Measurements from ENCODE around the gene NR6A1. TPM values are rescaled to one million over a fixed set of nuclear protein-coding genes. Genes with fewer than 3 reads are reported as not detected.
"Not testable (repeated sequence)": the region's sequence is repeated elsewhere in the genome, so short reads cannot be mapped to it uniquely, and the experiment has no call there.

NR6A1 gene
- total and polyA plus RNA-seq, 2 experiments from 2014 or later, result 0.16 TPM; not detected in 1

DNA sequence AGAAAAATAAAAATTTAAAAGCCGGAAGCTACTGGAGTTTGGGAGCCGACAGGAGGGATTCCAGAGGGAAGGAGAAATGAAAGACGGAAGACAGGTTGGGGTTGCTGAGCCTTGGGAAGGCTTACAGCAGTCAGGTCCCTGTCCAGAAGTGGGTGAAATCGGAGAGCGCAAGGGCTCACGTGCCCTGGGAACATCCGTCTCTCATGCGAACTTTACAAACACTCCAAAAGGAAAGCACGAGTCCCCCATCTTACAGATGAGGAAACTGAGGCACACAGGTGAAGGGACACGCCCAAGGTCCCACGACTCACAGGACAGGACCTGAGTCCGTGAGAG lies 5.5 kb upstream of the NR6A1 start:
- Histone ChIP-seq H3K4me2 (ENCODE audit: unreplicated experiment) (peak overlapping the region; percentile 80), H3K36me3 (ENCODE audit: low read depth) (no peaks in the 10 kb centered on the region), H3K9ac (peak overlapping the region; percentile 39; the same call in 1 of the 2 replicates), H2AFZ (peak overlapping the region; percentile 53), H4K20me1 (ENCODE audit: insufficient read depth) (no peaks in the 10 kb centered on the region), H3K9me2 (ENCODE audit: insufficient read depth) (no peaks in the 10 kb centered on the region), H3F3A (ENCODE audit: insufficient read depth) (peaks cover 7% of the 10 kb centered on the region), H3K79me2 (ENCODE audit: insufficient read depth) (no peaks in the 10 kb centered on the region), H3K27ac (no peak overlapping the region), H3K9me3 (ENCODE audit: low read depth) (no peaks in the 10 kb centered on the region), H3K4me3 (peak overlapping the region; percentile 64), H3K27me3 (replicated peaks; ENCODE audit: insufficient read depth) (no peaks in the 10 kb centered on the region), H3K4me1 (ENCODE audit: insufficient read depth) (peaks cover 25% of the 10 kb centered on the region)
- TF ChIP-seq EZH2 (IDR thresholded peaks at IDR 0.05; ENCODE audit: insufficient read depth, poor library complexity, severe bottlenecking) (no peak), EZH2phosphoT487 (IDR thresholded peaks at IDR 0.05; ENCODE audit: insufficient read depth, low read depth) (no peak)
- in situ Hi-C loops (cut with MboI), result no loop called here
- WGBS, 2 experiments (ENCODE audit: low coverage in 1 of 2, low lambda C conversion rate in 2 of 2, missing lambda C conversion rate in 2 of 2), result 6 to 14% methylated on average over 12 of the region's 12 CpGs
- no peak for DNase-seq

DNA sequence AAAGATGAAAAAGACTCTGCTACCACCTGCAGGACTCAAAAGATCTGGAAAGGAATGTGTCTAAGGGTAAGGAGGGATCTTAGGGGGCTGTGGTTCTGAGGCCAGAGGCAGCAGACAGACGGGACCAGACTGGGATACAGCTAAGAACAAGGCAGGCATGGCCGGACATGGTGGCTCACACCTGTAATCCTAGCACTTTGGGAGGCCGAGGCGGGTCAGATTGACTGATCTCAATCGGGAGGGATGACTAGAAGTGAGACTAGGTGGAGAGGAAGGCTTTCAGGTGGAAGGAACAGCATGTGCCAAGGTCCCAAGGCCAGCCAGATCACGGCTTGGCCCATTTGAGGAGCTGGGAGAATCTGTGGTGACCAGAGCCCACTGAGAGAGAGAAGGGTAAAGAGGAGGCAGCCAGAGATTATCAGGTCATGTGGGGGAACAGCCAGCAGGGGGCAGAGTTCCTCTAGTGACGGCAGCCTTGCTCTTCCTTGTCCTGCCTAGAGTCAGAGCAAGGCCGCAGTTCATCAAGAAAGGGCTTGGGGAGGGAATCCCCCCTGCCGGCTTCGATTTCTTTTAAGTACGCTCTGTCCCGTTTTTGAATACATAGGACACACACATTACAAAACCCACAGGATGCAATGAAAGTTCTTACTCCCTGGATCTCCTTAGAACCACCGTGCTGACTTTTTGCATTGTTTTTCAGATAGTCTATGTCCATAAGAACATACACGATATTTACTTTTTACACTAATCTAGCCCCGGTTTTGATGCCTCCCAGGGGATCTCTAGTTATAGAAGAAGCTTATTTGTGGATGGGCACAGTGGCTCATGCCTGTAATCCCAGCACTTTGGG lies 3.2 kb upstream of the NR6A1 start:
- Histone ChIP-seq H3K4me3 (no peak overlapping the region), H3K9me2 (ENCODE audit: insufficient read depth) (no peaks in the 10 kb centered on the region), H3K27me3 (replicated peaks; ENCODE audit: insufficient read depth) (peaks cover 11% of the 10 kb centered on the region), H3K4me1 (ENCODE audit: insufficient read depth) (peaks cover 14% of the 10 kb centered on the region; the same call in 1 of the 2 replicates), H3K9me3 (ENCODE audit: low read depth) (no peaks in the 10 kb centered on the region), H2AFZ (no peak overlapping the region), H3F3A (ENCODE audit: insufficient read depth) (peaks cover 7% of the 10 kb centered on the region), H3K9ac (no peak overlapping the region), H3K79me2 (ENCODE audit: insufficient read depth) (no peaks in the 10 kb centered on the region), H3K36me3 (ENCODE audit: low read depth) (no peaks in the 10 kb centered on the region), H4K20me1 (ENCODE audit: insufficient read depth) (no peaks in the 10 kb centered on the region), H3K4me2 (ENCODE audit: unreplicated experiment) (no peak overlapping the region), H3K27ac (no peak overlapping the region)
- 35 to 45% methylated on average over 14 to 15 of the region's 15 CpGs for WGBS, 2 experiments (ENCODE audit: low coverage in 1 of 2, low lambda C conversion rate in 2 of 2, missing lambda C conversion rate in 2 of 2)
- no peak for TF ChIP-seq EZH2 (IDR thresholded peaks at IDR 0.05; ENCODE audit: insufficient read depth, poor library complexity, severe bottlenecking)
- TF ChIP-seq EZH2phosphoT487 (IDR thresholded peaks at IDR 0.05; ENCODE audit: insufficient read depth, low read depth), result no peak
- peak; percentile 72 for DNase-seq
- in situ Hi-C loops (cut with MboI), result loop anchor here (5.0 kb wide), 1 partner anchor 78 kb away; the partner anchor contains the start of gene WDR38

DNA sequence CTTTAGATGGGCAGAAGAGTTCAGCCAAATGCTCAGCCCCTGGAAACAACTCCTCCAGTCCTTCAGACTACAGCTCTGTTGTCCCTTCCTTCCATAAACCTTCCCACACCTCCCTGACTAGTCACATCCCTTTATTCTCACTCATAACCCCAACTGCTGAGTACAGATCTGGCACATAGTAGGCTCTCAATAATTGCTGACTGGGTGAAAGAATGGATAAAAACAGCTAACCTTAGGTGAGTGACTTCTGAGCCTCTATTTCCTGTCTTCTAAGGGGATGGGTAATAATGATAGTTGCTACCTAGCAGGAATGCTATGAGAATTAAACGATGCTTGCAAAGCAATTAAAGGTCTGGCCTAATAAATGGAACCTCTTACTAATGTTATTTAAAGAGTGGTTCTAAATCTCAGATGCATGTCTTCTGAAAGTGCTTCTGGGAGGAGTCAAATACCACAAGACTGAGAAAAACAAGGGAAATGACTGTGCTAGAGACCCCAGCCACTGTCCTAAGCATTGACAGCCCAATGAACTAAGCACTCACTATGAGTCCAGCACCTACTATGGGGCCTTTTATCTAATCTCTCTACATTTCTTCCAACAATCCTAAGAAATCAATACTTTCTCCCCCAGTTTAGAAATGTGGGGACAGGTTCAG lies 2.5 kb upstream of the NR6A1 start:
- Histone ChIP-seq H3K9me3 (ENCODE audit: low read depth) (no peaks in the 10 kb centered on the region), H3K9ac (no peak overlapping the region), H4K20me1 (ENCODE audit: insufficient read depth) (no peaks in the 10 kb centered on the region), H3K79me2 (ENCODE audit: insufficient read depth) (no peaks in the 10 kb centered on the region), H3K27ac (no peak overlapping the region), H3K4me3 (no peak overlapping the region), H3K4me1 (ENCODE audit: insufficient read depth) (peaks cover 6% of the 10 kb centered on the region; the same call in 1 of the 2 replicates), H3F3A (ENCODE audit: insufficient read depth) (0 out of 2 replicates have a peak, but pooled peaks cover under 1% of the 10 kb centered on the region), H3K9me2 (ENCODE audit: insufficient read depth) (no peaks in the 10 kb centered on the region), H2AFZ (no peak overlapping the region), H3K36me3 (ENCODE audit: low read depth) (no peaks in the 10 kb centered on the region), H3K27me3 (replicated peaks; ENCODE audit: insufficient read depth) (peaks cover 19% of the 10 kb centered on the region), H3K4me2 (ENCODE audit: unreplicated experiment) (no peak overlapping the region)
- DNase-seq, result no peak
- in situ Hi-C loops (cut with MboI), result loop anchor here (5.0 kb wide), 1 partner anchor 79 kb away; the partner anchor contains the start of gene WDR38
- TF ChIP-seq EZH2phosphoT487 (IDR thresholded peaks at IDR 0.05; ENCODE audit: insufficient read depth, low read depth) (no peak), EZH2 (IDR thresholded peaks at IDR 0.05; ENCODE audit: insufficient read depth, poor library complexity, severe bottlenecking) (no peak)
- 96 to 97% methylated on average over 1 of the region's 1 CpG for WGBS, 2 experiments (ENCODE audit: low coverage in 1 of 2, low lambda C conversion rate in 2 of 2, missing lambda C conversion rate in 2 of 2)

DNA sequence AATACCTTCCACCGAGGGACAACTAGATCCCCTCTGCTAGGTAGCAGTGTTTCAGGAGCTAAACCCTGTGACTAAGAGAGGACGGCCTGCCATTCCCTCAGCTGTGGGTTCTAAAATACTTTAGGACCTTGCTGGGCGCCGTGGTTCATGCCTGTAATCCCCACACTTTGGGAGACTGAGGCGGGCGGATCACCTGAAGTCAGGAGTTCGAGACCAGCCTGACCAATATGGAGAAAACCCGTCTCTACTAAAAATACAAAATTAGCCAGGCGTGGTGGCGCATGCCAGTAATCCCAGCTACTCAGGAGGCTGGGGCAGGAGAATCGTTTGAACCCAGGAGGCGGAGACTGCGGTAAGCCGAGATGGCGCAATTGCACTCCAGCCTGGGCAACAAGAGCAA lies 1.8 kb upstream of the NR6A1 start:
- not testable (repeated sequence) for H4K20me1 ChIP-seq (ENCODE audit: insufficient read depth); H3K36me3 ChIP-seq (ENCODE audit: low read depth); H3K9me2 ChIP-seq (ENCODE audit: insufficient read depth); H2AFZ ChIP-seq; H3K9ac ChIP-seq; H3K79me2 ChIP-seq (ENCODE audit: insufficient read depth); H3K4me2 ChIP-seq (ENCODE audit: unreplicated experiment); DNase-seq; H3K27ac ChIP-seq; H3F3A ChIP-seq (ENCODE audit: insufficient read depth); H3K4me3 ChIP-seq; H3K4me1 ChIP-seq (ENCODE audit: insufficient read depth); H3K9me3 ChIP-seq (ENCODE audit: low read depth)
- peaks cover 26% of the 10 kb centered on the region for H3K27me3 ChIP-seq (replicated peaks; ENCODE audit: insufficient read depth)
- in situ Hi-C loops (cut with MboI), result loop anchor here (5.0 kb wide), 1 partner anchor 79 kb away; the partner anchor contains the start of gene WDR38
- 68 to 69% methylated on average over 14 to 15 of the region's 15 CpGs for WGBS, 2 experiments (ENCODE audit: low coverage in 1 of 2, low lambda C conversion rate in 2 of 2, missing lambda C conversion rate in 2 of 2)
